K562 (cell line): ENCODE measurements around the gene EBNA1BP2. TPM values are rescaled to one million over a fixed set of nuclear protein-coding genes. Genes with fewer than 3 reads are reported as not detected.

Experiments used
- ATAC-seq: fragments of 200-7000 bp; cut with Tn5 transposase; 3 replicates; pipeline ENCODE4 v1.9.1; 2020; ENCODE audit warnings: moderate library complexity
- BruUV-seq: library from RNA; stranded (reverse); fragments of 400-500 nt; replicated peaks from 2 replicates; lab custom pipeline; 2021; lab: Mats Ljungman, UMichigan
- CTCF ChIA-PET: fragments of 300-600 bp; formaldehyde crosslinking; extraction: SDS; loops from one replicate; lab custom pipeline; 2021; ENCODE audit warnings: low intra/inter-chr PET ratio; lab: Yijun Ruan, JAX
- POLR2A ChIA-PET: fragments of 300-600, 350-650 bp; sonication (Branson Sonifier 250); formaldehyde crosslinking; extraction: SDS; loops from one replicate; lab custom pipeline; 2021; ENCODE audit warnings: antibody characterized with exemption, inconsistent platforms; lab: Yijun Ruan, JAX
- DNase-seq, 4 experiments: peaks; one replicate each; pipeline versions ENCODE4 v3.0.0 to v3.0.0-alpha.2; 2011 to 2018; ENCODE audit warnings: low spot score in 3 of 4, mixed read lengths in 3 of 4; ENCODE audit errors: extremely low read depth in 1 of 4
- FAIRE-seq: peaks from 2 replicates; lab custom pipeline; 2011; peaks lifted over from hg19 to GRCh38; lab: Jason Lieb, UNC
- H2AFZ ChIP-seq: 2 replicates; pipeline ENCODE4 v1.6.0; 2011; ENCODE audit warnings: low read depth, low read length, control low read depth, inconsistent platforms
- H3K27ac ChIP-seq: fragments of 200-600 bp; 3 replicates; pipeline ENCODE4 v1.8.0; 2011; ENCODE audit warnings: low read depth, mild to moderate bottlenecking, control low read depth, inconsistent platforms, low read length, moderate library complexity, mixed read lengths; ENCODE audit errors: extremely low read depth
- H3K27me3 ChIP-seq, 2 experiments: fragments of 300-600 bp in 1 of 2; 2 replicates in 1 of 2; 3 replicates in 1 of 2; pipeline versions ENCODE4 v1.6.0 to v1.8.0; 2011; ENCODE audit warnings: inconsistent platforms in 2 of 2, low read length in 2 of 2, mild to moderate bottlenecking in 1 of 2, mixed read lengths in 1 of 2, moderate library complexity in 1 of 2; ENCODE audit not compliant: control insufficient read depth in 2 of 2, insufficient read depth in 2 of 2
- H3K36me3 ChIP-seq: fragments of 300-600 bp; 3 replicates; pipeline ENCODE4 v1.8.0; 2011; ENCODE audit warnings: mild to moderate bottlenecking, low read length, inconsistent platforms; ENCODE audit not compliant: control insufficient read depth, insufficient read depth
- H3K4me1 ChIP-seq, 2 experiments: fragments of 200-600 bp in 1 of 2; replicated peaks in 1 of 2; 2 replicates in 1 of 2; 3 replicates in 1 of 2; pipeline versions ENCODE4 v1.5.1 to v1.8.0; 2011; ENCODE audit warnings: inconsistent platforms in 2 of 2, low read length in 2 of 2, mild to moderate bottlenecking in 1 of 2, mixed read lengths in 1 of 2, moderate library complexity in 1 of 2; ENCODE audit not compliant: control insufficient read depth in 2 of 2, insufficient read depth in 2 of 2
- H3K4me2 ChIP-seq: 2 replicates; pipeline ENCODE4 v1.6.1; 2011; ENCODE audit warnings: low read length, control low read depth, inconsistent platforms, mixed read lengths; ENCODE audit not compliant: insufficient read depth
- H3K4me3 ChIP-seq: fragments of 200-600 bp; sonication (generic), shearing (Covaris generic); 2 replicates; pipeline ENCODE4 v1.5.1; 2016; ENCODE audit warnings: control low read depth, inconsistent platforms
- H3K79me2 ChIP-seq: fragments of 200-600 bp; 3 replicates; pipeline ENCODE4 v1.8.0; 2011; ENCODE audit warnings: low read length, inconsistent platforms; ENCODE audit not compliant: control insufficient read depth, insufficient read depth
- H3K9ac ChIP-seq, 2 experiments: 2 replicates each; pipeline versions ENCODE4 v1.6.0 to v1.6.1; 2011; ENCODE audit warnings: low read depth in 2 of 2, low read length in 2 of 2, control low read depth in 1 of 2, inconsistent platforms in 1 of 2, mild to moderate bottlenecking in 1 of 2, mixed read lengths in 1 of 2; ENCODE audit not compliant: insufficient read depth in 1 of 2
- H3K9me1 ChIP-seq: one replicate; pipeline ENCODE4 v1.6.0; 2011; ENCODE audit warnings: inconsistent platforms, mild to moderate bottlenecking, low read length, moderate library complexity; ENCODE audit not compliant: control insufficient read depth, insufficient read depth
- H3K9me3 ChIP-seq: replicated peaks from 2 replicates; pipeline ENCODE4 v1.5.1; 2011; ENCODE audit warnings: low read depth, low read length, inconsistent platforms; ENCODE audit not compliant: control insufficient read depth, insufficient read depth
- H4K20me1 ChIP-seq: replicated peaks from 2 replicates; pipeline ENCODE4 v1.6.1; 2011; ENCODE audit warnings: low read length, inconsistent platforms, mixed read lengths; ENCODE audit not compliant: control insufficient read depth, insufficient read depth
- CBX1 ChIP-seq: sonication (generic); IDR thresholded peaks from 2 replicates; pipeline ENCODE4 v1.6.1; 2016; ENCODE audit warnings: antibody characterized with exemption, low read depth, mild to moderate bottlenecking
- MCM2 ChIP-seq: fragments of 450-650 bp; IDR thresholded peaks from 2 replicates; pipeline ENCODE4 v1.6.1; 2017; ENCODE audit warnings: low read depth, mild to moderate bottlenecking
- MYC ChIP-seq, 2 experiments: fragments of 250-450 bp in 1 of 2; sonication (Bioruptor Pico) in 1 of 2; IDR thresholded peaks; 2 replicates each; pipeline versions ENCODE4 v1.5.1 to v1.6.1; 2012 to 2021; ENCODE audit warnings: low read depth in 2 of 2, borderline replicate concordance in 1 of 2, improper control_type of control experiment in 1 of 2, low read length in 1 of 2, mild to moderate bottlenecking in 1 of 2, moderate library complexity in 1 of 2
- NFIX ChIP-seq: fragments of 250-450 bp; sonication (Bioruptor Pico); IDR thresholded peaks from 2 replicates; pipeline ENCODE4 v1.4.0; 2020; ENCODE audit warnings: low read depth, mild to moderate bottlenecking, moderate library complexity
- TRIM28 ChIP-seq: fragments of 450-650 bp; IDR thresholded peaks from 2 replicates; pipeline ENCODE4 v1.6.1; 2017
- U2AF1 ChIP-seq: fragments of 200-400 bp; formaldehyde crosslinking; optimal IDR thresholded peaks from 2 replicates; pipeline ENCODE3; 2017; ENCODE audit warnings: mild to moderate bottlenecking, low read depth, low read length, moderate library complexity
- ZC3H11A ChIP-seq: IDR thresholded peaks from 2 replicates; pipeline ENCODE4 v1.6.1; 2012; ENCODE audit warnings: low read depth, low read length, improper control_type of control experiment
- ZNF384 ChIP-seq: IDR thresholded peaks from 2 replicates; pipeline ENCODE4 v1.6.1; 2012; ENCODE audit warnings: low read depth, low read length, improper control_type of control experiment
- in situ Hi-C: fragments of 300-500 bp; cut with MboI; formaldehyde crosslinking; loops from 4 replicates; pipeline ENCODE4 v1.15.0; 2018; ENCODE audit warnings: inconsistent platforms, mixed read lengths
- intact Hi-C: fragments of 100-400 bp; cut with micrococcal nuclease; formaldehyde crosslinking; loops from 2 replicates; pipeline ENCODE4 v1.14.2; 2022
- polyA plus RNA-seq, 8 experiments: library from polyadenylated mRNA; depleted of rRNA in 4 of 8; stranded (reverse) in 5 of 8; unstranded in 3 of 8; fragments of >200 nt; fragmentation: Nextera tagmentation in 2 of 8; fragmentation: Illumina TruSeq in 1 of 8; extraction: Ambion mirVana in 2 of 8; extraction: Trizol in 1 of 8; gene quantifications; 2 replicates each; pipeline versions ENCODE4 v1.2.1 to v1.2.3, GENCODE V29; 2011 to 2014; ENCODE audit warnings: inconsistent platforms in 1 of 8, missing spikeins in 1 of 8
- total RNA-seq, 7 experiments: library from RNA; depleted of rRNA in 6 of 7; stranded (reverse); fragments of >200 nt in 6 of 7; fragmentation: Illumina TruSeq in 2 of 7; extraction: Trizol in 2 of 7; gene quantifications; 2 replicates each; pipeline versions ENCODE4 v1.2.1 to v1.2.3, GENCODE V29; 2011 to 2021; ENCODE audit warnings: low replicate concordance in 1 of 7

Gene EBNA1BP2
- total and polyA plus RNA-seq, 9 of the 15 experiments (the other 6 are each of a cell fraction or from before 2014, with no cell fraction given): 95.2 to 349 (median 249) TPM

DNA sequence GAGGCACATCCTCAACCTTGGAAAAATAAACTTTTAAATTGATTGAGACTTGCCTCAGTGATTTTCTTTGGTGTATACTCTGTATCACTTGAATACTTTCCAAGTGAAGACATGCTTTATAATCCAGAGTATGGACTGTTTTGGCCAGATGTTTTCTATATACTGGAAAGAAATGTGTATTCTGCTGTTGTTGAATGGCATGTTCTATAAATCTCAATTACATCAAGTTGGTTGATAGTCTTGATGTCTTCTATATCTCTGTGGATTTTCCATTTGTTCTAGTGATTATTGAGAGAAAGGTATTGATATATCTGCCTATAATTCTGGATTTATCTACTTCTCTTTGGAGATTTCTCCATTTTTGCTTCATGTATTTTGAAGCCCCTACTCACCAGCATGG is 37.5 kb downstream of the EBNA1BP2 start:
- in situ Hi-C loops (no loop called here), intact Hi-C loops (no loop called here)
- no peak overlapping the region for H3K27ac ChIP-seq
- H3K4me2 ChIP-seq: no peak overlapping the region
- H3K9me3 ChIP-seq: no peaks in the 10 kb centered on the region
- FAIRE-seq (no peak), DNase-seq (no peak), ATAC-seq (no peak)
- no peak overlapping the region for H3K9ac ChIP-seq
- no peak overlapping the region for H3K4me3 ChIP-seq
- H3K27me3 ChIP-seq: peaks cover 14 to 34% of the 10 kb centered on the region in 2 experiments; a peak in 3 of 5 replicates
- no peaks in the 10 kb centered on the region for H3K9me1 ChIP-seq
- no peak overlapping the region for H2AFZ ChIP-seq
- CTCF ChIA-PET: interaction anchor here (0.7 kb wide), 1 partner anchor 347 kb away, joined by 3 read pairs; no protein-coding TSS in a partner anchor
- no peaks in the 10 kb centered on the region for H3K79me2 ChIP-seq
- no peaks in the 10 kb centered on the region for H3K36me3 ChIP-seq
- no TSS peak for BruUV-seq
- TF ChIP-seq ZC3H11A: no peak
- TF ChIP-seq MYC (IDR thresholded peaks at IDR 0.05; ENCODE audit: low read depth, low read length): no peak
- no peak for TF ChIP-seq MYC (CRISPR knock-in tag; IDR thresholded peaks at IDR 0.05; ENCODE audit: borderline replicate concordance, low read depth)
- no peak for TF ChIP-seq NFIX (CRISPR knock-in tag)
- no peak for TF ChIP-seq ZNF384
- TF ChIP-seq U2AF1: no peak
- no peak for TF ChIP-seq CBX1
- no peak for TF ChIP-seq TRIM28
- TF ChIP-seq MCM2: no peak
- POLR2A ChIA-PET: interaction anchor here (0.9 kb wide), 1 partner anchor 16 kb away, joined by 3 read pairs; no protein-coding TSS in a partner anchor
- H3K4me1 ChIP-seq: no peaks in the 10 kb centered on the region; a peak in 1 of 5 replicates
- H4K20me1 ChIP-seq: no peaks in the 10 kb centered on the region
